Testis (tissue), 3 donors: ENCODE measurements around the gene FBXL22. TPM values are rescaled to one million over a fixed set of nuclear protein-coding genes. Genes with fewer than 3 reads are reported as not detected.

Experiments used
- DNase-seq: peaks from one replicate; pipeline ENCODE4 v3.0.0-alpha.2; 2019
- H3K27ac ChIP-seq, 2 donors: fragments of 200-600 bp; sonication (generic); one replicate each; pipeline ENCODE4 v1.5.1; 2019
- H3K27me3 ChIP-seq: fragments of 200-600 bp; sonication (generic); one replicate; pipeline ENCODE4 v1.5.1; 2019
- H3K36me3 ChIP-seq: fragments of 200-600 bp; sonication (generic); one replicate; pipeline ENCODE4 v1.5.1; 2017; ENCODE audit warnings: low read depth; ENCODE audit errors: missing control alignments
- H3K4me1 ChIP-seq: fragments of 200-600 bp; sonication (generic); one replicate; pipeline ENCODE4 v1.5.1; 2019
- H3K4me3 ChIP-seq, 2 donors: fragments of 200-600 bp; sonication (generic); one replicate each; pipeline ENCODE4 v1.5.1; 2017 to 2019
- H3K9me3 ChIP-seq: fragments of 200-600 bp; sonication (generic); one replicate; pipeline ENCODE4 v1.5.1; 2017
- CTCF ChIP-seq, 3 experiments: fragments of 450-650 bp in 2 of 3; fragments of 200-600 bp in 1 of 3; sonication (generic) in 1 of 3; IDR thresholded peaks; one replicate each; pipeline ENCODE4 v1.5.1; 2016 to 2019; ENCODE audit warnings: antibody characterized with exemption in 3 of 3, mild to moderate bottlenecking in 2 of 3, moderate library complexity in 1 of 3
- POLR2A ChIP-seq: fragments of 450-650 bp; IDR thresholded peaks from one replicate; pipeline ENCODE4 v1.6.1; 2017; ENCODE audit warnings: antibody characterized with exemption, mild to moderate bottlenecking, moderate library complexity
- WGBS, 2 donors: methylation state at CpG; one replicate each; pipeline ENCODE4 v1.1.5; 2018; 5-methylcytosine and 5-hydroxymethylcytosine counted together
- intact Hi-C: fragments of 100-400 bp; cut with DNase I; formaldehyde crosslinking; loops from one replicate; pipeline ENCODE4 v1.15.1; 2023; ENCODE audit warnings: low total_unique reads
- polyA plus RNA-seq: library from polyadenylated mRNA; stranded (reverse); fragments of 350-450 nt; fragmentation: Illumina TruSeq; extraction: RNeasy Lipid Tissue Mini Kit (QIAGEN cat#74804); gene quantifications from one replicate; pipeline ENCODE4 v1.2.3, GENCODE V29; 2014; ENCODE audit warnings: low read depth, low replicate concordance; ENCODE audit not compliant: insufficient read depth
- total RNA-seq, 2 donors: library from RNA; depleted of rRNA; stranded (reverse); fragments of >200 nt; gene quantifications; one replicate each; pipeline ENCODE4 v1.2.3, GENCODE V29; 2016

The FBXL22 gene
- total and polyA plus RNA-seq, 3 donors from 2014 or later, result 3.2 to 14.3 (median 11.6) TPM

DNA sequence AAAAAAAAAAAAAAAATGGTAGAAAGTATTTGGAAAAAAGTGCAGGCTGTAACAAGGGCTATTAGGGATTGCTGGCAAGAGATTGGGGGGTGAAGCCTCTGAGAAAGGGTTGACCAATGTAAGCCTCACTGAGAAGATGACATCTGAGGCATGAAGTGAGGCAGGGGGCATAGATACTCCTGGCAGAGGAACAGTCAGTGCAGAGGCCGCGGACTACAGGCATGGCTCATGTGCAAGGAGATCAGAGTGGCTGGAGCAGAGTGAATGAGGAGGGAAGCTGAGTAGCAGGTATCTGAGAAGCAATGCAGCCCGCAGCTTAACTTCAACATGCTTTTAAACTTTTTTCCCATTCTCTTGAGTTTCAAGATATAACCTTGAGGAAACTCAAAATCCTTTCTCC lies 5.4 kb downstream of the FBXL22 start:
- intact Hi-C loops, result no loop called here
- H3K27ac ChIP-seq, result no peak overlapping the region
- no peaks in the 10 kb centered on the region for H3K9me3 ChIP-seq
- no peak for DNase-seq
- no peaks in the 10 kb centered on the region for H3K36me3 ChIP-seq
- H3K4me1 ChIP-seq, result peaks cover 35% of the 10 kb centered on the region
- H3K27me3 ChIP-seq, result no peaks in the 10 kb centered on the region
- no peak overlapping the region for H3K4me3 ChIP-seq
- TF ChIP-seq CTCF (IDR thresholded peaks at IDR 0.05) (no peak), POLR2A (no peak)
- 26 to 30% methylated on average over 3 of the region's 3 CpGs for WGBS, 2 donors

DNA sequence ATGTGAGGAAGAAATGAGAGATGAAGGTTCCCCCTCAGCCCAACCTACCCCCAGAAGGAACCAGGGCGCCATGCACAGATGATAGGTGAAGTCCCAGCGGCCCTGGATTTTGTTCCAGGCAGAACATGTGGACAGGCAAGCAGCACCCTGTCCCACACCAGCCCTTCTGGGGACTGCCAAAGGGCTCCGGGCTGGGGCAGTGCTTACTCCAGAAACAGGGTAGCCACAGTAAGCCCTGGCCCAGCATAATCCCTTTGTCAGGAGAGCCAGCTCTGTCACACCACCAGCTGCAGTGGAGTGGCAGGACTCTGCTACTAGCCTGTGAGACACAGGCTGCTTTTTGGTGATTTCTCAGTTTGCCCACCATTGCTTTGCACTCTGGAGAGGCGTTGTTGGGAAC lies 6.3 kb downstream of the FBXL22 start:
- intact Hi-C loops, result no loop called here
- TF ChIP-seq POLR2A (no peak), CTCF (IDR thresholded peaks at IDR 0.05) (no peak)
- DNase-seq, result no peak

GRCh38 chr15:63604281-63604680 lies 7.1 kb downstream of the FBXL22 start:
- Histone ChIP-seq H3K4me1 (peaks cover 23% of the 10 kb centered on the region), H3K4me3 (no peak overlapping the region), H3K27me3 (no peaks in the 10 kb centered on the region), H3K9me3 (no peaks in the 10 kb centered on the region), H3K27ac (no peak overlapping the region), H3K36me3 (no peaks in the 10 kb centered on the region)
- TF ChIP-seq CTCF (IDR thresholded peaks at IDR 0.05) (no peak), POLR2A (no peak)
- WGBS, 2 donors, result 100% methylated on average over 2 of the region's 2 CpGs
- DNase-seq, result no peak
- intact Hi-C loops, result no loop called here

More for the DNA sequence above, 6.3 kb downstream of the FBXL22 start:
- H3K27ac ChIP-seq, result no peak overlapping the region
- H3K27me3 ChIP-seq, result no peaks in the 10 kb centered on the region
- no peaks in the 10 kb centered on the region for H3K36me3 ChIP-seq
- H3K4me3 ChIP-seq, result no peak overlapping the region
- H3K4me1 ChIP-seq, result peaks cover 28% of the 10 kb centered on the region
- WGBS, 2 donors, result 70 to 78% methylated on average over 3 to 4 of the region's 4 CpGs
- H3K9me3 ChIP-seq, result no peaks in the 10 kb centered on the region

DNA sequence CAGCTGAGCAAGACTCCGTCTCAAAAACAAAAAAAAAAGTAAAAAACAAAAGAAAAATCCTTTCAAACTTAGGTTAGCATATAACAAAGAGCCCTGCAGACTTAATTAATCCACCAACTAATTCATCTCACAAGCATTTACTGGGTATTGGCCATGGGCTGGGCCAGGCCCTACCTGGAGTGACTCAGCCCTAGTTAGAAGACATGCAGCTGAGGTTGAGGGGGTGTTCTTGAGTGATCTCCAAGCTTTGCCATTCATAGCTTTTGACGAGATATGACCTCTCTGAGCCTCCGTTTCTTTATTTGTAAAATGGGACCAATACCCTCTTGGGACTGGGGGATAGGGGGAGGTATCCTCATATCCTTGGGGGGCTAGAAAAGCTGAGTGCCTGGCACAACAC lies 7.8 kb downstream of the FBXL22 start:
- Histone ChIP-seq H3K4me1 (peaks cover 16% of the 10 kb centered on the region), H3K9me3 (no peaks in the 10 kb centered on the region), H3K27ac (no peak overlapping the region), H3K27me3 (no peaks in the 10 kb centered on the region), H3K4me3 (no peak overlapping the region), H3K36me3 (no peaks in the 10 kb centered on the region)
- no peak for TF ChIP-seq POLR2A
- no peak for TF ChIP-seq CTCF (IDR thresholded peaks at IDR 0.05)
- intact Hi-C loops, result no loop called here
- no peak for DNase-seq
- WGBS, 2 donors, result 85 to 92% methylated on average over 3 of the region's 3 CpGs

GRCh38 chr15:63605816-63606215 lies 8.6 kb downstream of the FBXL22 start:
- Histone ChIP-seq H3K9me3 (no peaks in the 10 kb centered on the region), H3K27me3 (no peaks in the 10 kb centered on the region), H3K4me1 (peaks cover 22% of the 10 kb centered on the region), H3K27ac (peak overlapping the region in 1 of 2 donors; percentile 53), H3K4me3 (no peak overlapping the region), H3K36me3 (no peaks in the 10 kb centered on the region)
- DNase-seq, result no peak
- intact Hi-C loops, result no loop called here
- TF ChIP-seq CTCF (IDR thresholded peaks at IDR 0.05) (no peak), POLR2A (no peak)
- WGBS, 2 donors, result 53 to 83% methylated on average over 4 to 7 of the region's 7 CpGs
